Measurements from ENCODE around the gene C13orf46. TPM values are rescaled to one million over a fixed set of nuclear protein-coding genes. Genes with fewer than 3 reads are reported as not detected.

C13orf46 gene
- total RNA-seq, 2 donors from 2014 or later, result 28.8 to 38.6 TPM

- H3K4me3 ChIP-seq, result no peak overlapping the region
- H3K9me3 ChIP-seq, result no peaks in the 10 kb centered on the region
- ATAC-seq (no peak), DNase-seq (no peak)
- no peak overlapping the region for H3K27ac ChIP-seq
- 85 to 96% methylated on average over 5 to 10 of the region's 10 CpGs for WGBS, 2 donors
- TF ChIP-seq CTCF (IDR thresholded peaks at IDR 0.05) (no peak), POLR2A (IDR thresholded peaks at IDR 0.05) (no peak)
- H3K36me3 ChIP-seq (replicated peaks in 1 of 2; ENCODE audit: insufficient read depth in 1 of 2, low read depth in 2 of 2), result no peaks in the 10 kb centered on the region
- no peaks in the 10 kb centered on the region for H3K27me3 ChIP-seq
- H3K4me1 ChIP-seq, result no peaks in the 10 kb centered on the region
- intact Hi-C loops (cut with DNase I), result no loop called here
These were observed 55.3 kb downstream of the C13orf46 start for GRCh38 chr13:113918580-113918979.

- no peak for TF ChIP-seq CTCF (IDR thresholded peaks at IDR 0.05)
- no peak for TF ChIP-seq POLR2A (IDR thresholded peaks at IDR 0.05)
- Histone ChIP-seq H3K27ac (no peak overlapping the region), H3K9me3 (no peaks in the 10 kb centered on the region), H3K36me3 (replicated peaks in 1 of 2; ENCODE audit: insufficient read depth in 1 of 2, low read depth in 2 of 2) (no peaks in the 10 kb centered on the region), H3K4me1 (no peaks in the 10 kb centered on the region), H3K4me3 (no peak overlapping the region), H3K27me3 (no peaks in the 10 kb centered on the region)
- DNase-seq (no peak), ATAC-seq (no peak)
- intact Hi-C loops (cut with DNase I), result no loop called here
- 79 to 81% methylated on average over 13 to 29 of the region's 29 CpGs for WGBS, 2 donors
These were observed 56.1 kb downstream of the C13orf46 start for GRCh38 chr13:113917594-113918371.

DNA sequence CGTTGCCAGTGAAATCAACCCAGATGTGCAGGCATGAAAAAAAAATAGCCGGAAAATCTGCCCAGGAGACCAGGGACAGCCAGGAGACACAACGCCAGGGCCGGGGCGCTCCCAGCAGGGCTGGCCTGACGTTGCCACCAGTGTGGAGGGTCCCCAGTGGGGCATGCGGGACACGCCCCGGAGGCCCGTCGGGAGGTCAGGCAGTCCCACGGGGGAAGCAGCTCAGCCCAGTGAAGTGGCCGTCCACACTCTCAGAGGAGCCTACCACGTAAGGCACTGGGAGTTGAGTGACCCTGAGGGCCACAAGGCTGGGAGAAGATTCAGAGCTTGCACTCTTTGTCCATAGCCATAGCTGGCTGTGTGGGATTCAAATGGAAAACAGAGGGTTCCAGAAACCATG, 56.8 kb downstream of the C13orf46 start:
- TF ChIP-seq CTCF (IDR thresholded peaks at IDR 0.05) (no peak), POLR2A (IDR thresholded peaks at IDR 0.05) (no peak)
- Histone ChIP-seq H3K27me3 (no peaks in the 10 kb centered on the region), H3K9me3 (no peaks in the 10 kb centered on the region), H3K4me3 (no peak overlapping the region), H3K36me3 (replicated peaks in 1 of 2; ENCODE audit: insufficient read depth in 1 of 2, low read depth in 2 of 2) (no peaks in the 10 kb centered on the region), H3K27ac (no peak overlapping the region), H3K4me1 (no peaks in the 10 kb centered on the region)
- WGBS, 2 donors, result 55 to 74% methylated on average over 5 to 7 of the region's 14 CpGs
- no peak for ATAC-seq
- intact Hi-C loops (cut with DNase I), result no loop called here
- DNase-seq, result no peak

DNA sequence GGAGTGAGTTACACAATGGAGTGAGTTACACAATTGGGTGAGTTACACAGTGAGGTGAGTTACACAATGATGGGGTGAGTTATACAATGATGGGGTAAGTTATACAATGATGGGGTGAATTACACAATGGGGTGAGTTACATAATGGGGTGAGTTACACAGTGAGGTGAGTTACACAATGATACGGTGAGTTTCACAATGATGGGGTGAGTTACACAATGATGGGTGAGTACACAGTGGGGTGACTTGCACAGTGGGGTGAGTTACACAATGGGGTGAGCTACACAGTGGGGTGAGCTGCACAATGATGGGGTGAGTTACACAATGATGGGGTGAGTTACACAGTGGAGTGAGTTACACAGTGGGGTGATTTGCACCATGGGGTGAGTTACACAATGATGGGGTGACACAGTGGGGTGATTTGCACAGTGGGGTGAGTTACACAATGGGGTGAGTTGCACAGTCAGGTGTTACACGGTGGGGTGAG, 57.5 kb downstream of the C13orf46 start:
- intact Hi-C loops (cut with DNase I), result no loop called here
- no peak for DNase-seq
- no peak overlapping the region for H3K4me3 ChIP-seq
- TF ChIP-seq POLR2A (IDR thresholded peaks at IDR 0.05) (no peak), CTCF (IDR thresholded peaks at IDR 0.05) (no peak)
- H3K9me3 ChIP-seq, result no peaks in the 10 kb centered on the region
- H3K4me1 ChIP-seq, result no peaks in the 10 kb centered on the region
- peak; percentile 15 for ATAC-seq
- 53 to 63% methylated on average over 2 of the region's 2 CpGs for WGBS, 2 donors
- no peaks in the 10 kb centered on the region for H3K36me3 ChIP-seq (replicated peaks in 1 of 2; ENCODE audit: insufficient read depth in 1 of 2, low read depth in 2 of 2)
- no peaks in the 10 kb centered on the region for H3K27me3 ChIP-seq
- H3K27ac ChIP-seq, result no peak overlapping the region

Measured in body of pancreas (tissue), 4 donors.